PFSK-1 (cell line): ENCODE measurements around the gene CABP5.

Experiments used
- POLR2AphosphoS5 ChIP-seq: IDR thresholded peaks from 2 replicates; pipeline ENCODE4 v1.6.1; 2012; ENCODE audit warnings: low read depth, mild to moderate bottlenecking, control low read depth, low read length, moderate library complexity
- SIN3A ChIP-seq: IDR thresholded peaks from 2 replicates; pipeline ENCODE4 v1.6.1; 2012; ENCODE audit warnings: mild to moderate bottlenecking, low read length, moderate library complexity, borderline replicate concordance; ENCODE audit not compliant: insufficient read depth
- TAF1 ChIP-seq: IDR thresholded peaks from 2 replicates; pipeline ENCODE4 v1.6.1; 2012; ENCODE audit warnings: low read length, control low read depth, borderline replicate concordance; ENCODE audit not compliant: insufficient read depth
- TF ChIP-seq, protein P1 (sequence below), 2 experiments: IDR thresholded peaks; 2 replicates each; pipeline versions ENCODE4 v1.6.1 to v1.8.0; 2011 to 2012; ENCODE audit warnings: low read depth in 2 of 2, low read length in 2 of 2, control low read depth in 1 of 2, inconsistent platforms in 1 of 2, mild to moderate bottlenecking in 1 of 2, moderate library complexity in 1 of 2; ENCODE audit not compliant: insufficient read depth in 1 of 2

DNA sequence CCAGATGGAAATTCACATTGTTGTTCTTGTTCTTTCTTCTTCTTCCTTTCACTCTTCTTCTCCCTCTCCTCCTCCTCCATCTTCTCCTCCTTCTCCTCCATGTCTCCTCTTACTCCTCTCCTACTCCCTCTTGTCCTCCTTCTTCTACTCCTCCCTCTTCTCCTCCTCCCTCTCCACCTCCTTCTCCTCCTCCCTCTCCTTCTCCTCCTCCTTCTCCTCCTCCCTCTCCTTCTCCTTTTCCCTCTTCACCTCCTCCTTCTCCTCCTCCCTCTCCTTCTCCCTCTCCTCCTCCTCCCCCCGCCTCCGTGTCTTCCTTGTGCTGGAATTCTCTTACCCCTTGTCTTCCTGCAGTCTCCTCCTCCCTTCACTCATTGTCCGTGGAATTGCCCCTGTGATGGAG, 18.4 kb downstream of the CABP5 start:
- TF ChIP-seq TAF1 (no peak), POLR2AphosphoS5 (no peak), SIN3A (no peak)
- TF ChIP-seq, protein P1, sequence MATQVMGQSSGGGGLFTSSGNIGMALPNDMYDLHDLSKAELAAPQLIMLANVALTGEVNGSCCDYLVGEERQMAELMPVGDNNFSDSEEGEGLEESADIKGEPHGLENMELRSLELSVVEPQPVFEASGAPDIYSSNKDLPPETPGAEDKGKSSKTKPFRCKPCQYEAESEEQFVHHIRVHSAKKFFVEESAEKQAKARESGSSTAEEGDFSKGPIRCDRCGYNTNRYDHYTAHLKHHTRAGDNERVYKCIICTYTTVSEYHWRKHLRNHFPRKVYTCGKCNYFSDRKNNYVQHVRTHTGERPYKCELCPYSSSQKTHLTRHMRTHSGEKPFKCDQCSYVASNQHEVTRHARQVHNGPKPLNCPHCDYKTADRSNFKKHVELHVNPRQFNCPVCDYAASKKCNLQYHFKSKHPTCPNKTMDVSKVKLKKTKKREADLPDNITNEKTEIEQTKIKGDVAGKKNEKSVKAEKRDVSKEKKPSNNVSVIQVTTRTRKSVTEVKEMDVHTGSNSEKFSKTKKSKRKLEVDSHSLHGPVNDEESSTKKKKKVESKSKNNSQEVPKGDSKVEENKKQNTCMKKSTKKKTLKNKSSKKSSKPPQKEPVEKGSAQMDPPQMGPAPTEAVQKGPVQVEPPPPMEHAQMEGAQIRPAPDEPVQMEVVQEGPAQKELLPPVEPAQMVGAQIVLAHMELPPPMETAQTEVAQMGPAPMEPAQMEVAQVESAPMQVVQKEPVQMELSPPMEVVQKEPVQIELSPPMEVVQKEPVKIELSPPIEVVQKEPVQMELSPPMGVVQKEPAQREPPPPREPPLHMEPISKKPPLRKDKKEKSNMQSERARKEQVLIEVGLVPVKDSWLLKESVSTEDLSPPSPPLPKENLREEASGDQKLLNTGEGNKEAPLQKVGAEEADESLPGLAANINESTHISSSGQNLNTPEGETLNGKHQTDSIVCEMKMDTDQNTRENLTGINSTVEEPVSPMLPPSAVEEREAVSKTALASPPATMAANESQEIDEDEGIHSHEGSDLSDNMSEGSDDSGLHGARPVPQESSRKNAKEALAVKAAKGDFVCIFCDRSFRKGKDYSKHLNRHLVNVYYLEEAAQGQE (IDR thresholded peaks at IDR 0.05; ENCODE audit: insufficient read depth in 1 of 2, low read depth in 2 of 2, low read length in 2 of 2), result no peak
